B cell (primary cell): ENCODE results near the gene BCL2L1. TPM values are rescaled to one million over a fixed set of nuclear protein-coding genes. Genes with fewer than 3 reads are reported as not detected.

ENCODE experiments used
- ATAC-seq: fragments of 200-7000 bp; cut with Tn5 transposase; one replicate; pipeline ENCODE4 v1.10.0; 2021; ENCODE audit warnings: low read depth, mild to moderate bottlenecking, moderate number of reproducible peaks, moderate library complexity
- CTCF ChIA-PET: fragments of 350-600 bp; sonication (Branson Sonifier 250); formaldehyde crosslinking; loops from one replicate; lab custom pipeline; 2021; ENCODE audit warnings: antibody characterized with exemption, inconsistent platforms; lab: Charles Lee
- POLR2A ChIA-PET: fragments of 350-600 bp; sonication (Branson Sonifier 250); formaldehyde crosslinking; loops from one replicate; lab custom pipeline; 2021; ENCODE audit warnings: antibody characterized with exemption; lab: Charles Lee
- DNase-seq: peaks from one replicate; pipeline ENCODE4 v3.0.0; 2013
- H2AFZ ChIP-seq: 2 replicates; pipeline ENCODE4 v1.6.1; 2012; ENCODE audit warnings: mild to moderate bottlenecking, low read depth, low read length; ENCODE audit not compliant: insufficient read depth, poor library complexity, severe bottlenecking
- H3K27ac ChIP-seq, 2 donors: 1 replicate in 1 of 2; 2 replicates in 1 of 2; pipeline ENCODE4 v1.5.1; 2012 to 2013; ENCODE audit warnings: low read length in 2 of 2, mild to moderate bottlenecking in 2 of 2, moderate library complexity in 1 of 2
- H3K27me3 ChIP-seq, 4 experiments: fragments of 200-600 bp in 1 of 4; sonication (generic) in 1 of 4; replicated peaks in 1 of 4; 1 replicate in 2 of 4; 2 replicates in 2 of 4; pipeline versions ENCODE4 v1.6.1 to v1.7.0; 2013 to 2016; ENCODE audit warnings: low read length in 3 of 4, mild to moderate bottlenecking in 2 of 4, mixed read lengths in 1 of 4, moderate library complexity in 1 of 4; ENCODE audit not compliant: insufficient read depth in 4 of 4, control insufficient read depth in 3 of 4; ENCODE audit errors: control extremely low read depth in 1 of 4
- H3K36me3 ChIP-seq, 2 experiments: replicated peaks in 1 of 2; 1 replicate in 1 of 2; 2 replicates in 1 of 2; pipeline versions ENCODE4 v1.6.1 to v1.7.1; 2013; ENCODE audit warnings: low read length in 1 of 2; ENCODE audit not compliant: insufficient read depth in 2 of 2, control insufficient read depth in 1 of 2; ENCODE audit errors: control extremely low read depth in 1 of 2, extremely low read depth in 1 of 2
- H3K4me1 ChIP-seq, 2 donors: fragments of 200-600 bp in 1 of 2; sonication (generic) in 1 of 2; 1 replicate in 1 of 2; 2 replicates in 1 of 2; pipeline versions ENCODE4 v1.5.1 to v1.6.1; 2013 to 2017; ENCODE audit warnings: low read length in 2 of 2; ENCODE audit not compliant: control insufficient read depth in 2 of 2, insufficient read depth in 2 of 2
- H3K4me2 ChIP-seq: replicated peaks from 2 replicates; pipeline ENCODE3; 2012; ENCODE audit warnings: mild to moderate bottlenecking, low read depth, low read length; ENCODE audit not compliant: poor library complexity, severe bottlenecking
- H3K4me3 ChIP-seq, 5 experiments: fragments of 200-600 bp in 1 of 5; sonication (generic) in 1 of 5; 1 replicate in 3 of 5; 2 replicates in 2 of 5; pipeline versions ENCODE4 v1.5.1 to v1.7.0; 2011 to 2016; ENCODE audit warnings: low read length in 4 of 5, mild to moderate bottlenecking in 4 of 5, low read depth in 2 of 5, control low read depth in 1 of 5, moderate library complexity in 1 of 5; ENCODE audit not compliant: insufficient read depth in 1 of 5; ENCODE audit errors: control extremely low read depth in 1 of 5, extremely low read depth in 1 of 5
- H3K79me2 ChIP-seq: fragments of 200-600 bp; sonication (generic); one replicate; pipeline ENCODE4 v1.6.0; 2016; ENCODE audit warnings: low read length; ENCODE audit not compliant: control insufficient read depth, insufficient read depth
- H3K9ac ChIP-seq: fragments of 200-600 bp; sonication (generic); 2 replicates; pipeline ENCODE4 v1.6.1; 2017; ENCODE audit warnings: mild to moderate bottlenecking, low read length, moderate library complexity
- H3K9me3 ChIP-seq, 3 donors: one replicate each; pipeline versions ENCODE4 v1.6.1 to v1.7.1; 2013; ENCODE audit warnings: low read length in 2 of 3; ENCODE audit not compliant: control insufficient read depth in 2 of 3, insufficient read depth in 1 of 3; ENCODE audit errors: control extremely low read depth in 1 of 3
- H4K20me1 ChIP-seq: 2 replicates; pipeline ENCODE4 v1.6.0; 2012; ENCODE audit warnings: mild to moderate bottlenecking, low read length; ENCODE audit not compliant: insufficient read depth, control insufficient read depth, poor library complexity, severe bottlenecking
- H3K27ac Mint-ChIP-seq: one replicate; pipeline ENCODE4 v1.8.0; 2021; ENCODE audit warnings: mixed read lengths
- H3K27me3 Mint-ChIP-seq: one replicate; pipeline ENCODE4 v1.8.0; 2021; ENCODE audit warnings: mixed read lengths
- H3K4me1 Mint-ChIP-seq: one replicate; pipeline ENCODE4 v1.8.0; 2021; ENCODE audit warnings: mixed read lengths
- H3K4me3 Mint-ChIP-seq: one replicate; pipeline ENCODE4 v1.8.0; 2021; ENCODE audit warnings: mixed read lengths
- H3K9me3 Mint-ChIP-seq: one replicate; pipeline ENCODE4 v1.8.0; 2022; ENCODE audit warnings: mixed read lengths; ENCODE audit not compliant: insufficient read depth
- EZH2 ChIP-seq: IDR thresholded peaks from 2 replicates; pipeline ENCODE4 v1.6.1; 2012; ENCODE audit warnings: borderline replicate concordance, low read depth, mild to moderate bottlenecking, moderate library complexity, low read length; ENCODE audit not compliant: insufficient read depth, poor library complexity, severe bottlenecking
- WGBS: methylation state at CpG from one replicate; pipeline ENCODE4 v1.1.5; 2013; ENCODE audit warnings: missing lambda C conversion rate; ENCODE audit not compliant: insufficient coverage; 5-methylcytosine and 5-hydroxymethylcytosine counted together
- intact Hi-C: fragments of 100-400 bp; cut with micrococcal nuclease; formaldehyde crosslinking; loops from one replicate; pipeline ENCODE4 v1.10.0; 2022
- polyA plus RNA-seq: library from polyadenylated mRNA; depleted of rRNA; stranded (reverse); fragments of >200 nt; gene quantifications from 2 replicates; pipeline ENCODE4 v1.2.3, GENCODE V29; 2012
- total RNA-seq, 2 donors: library from RNA; stranded (reverse); fragments of 120-200 nt in 1 of 2; gene quantifications; 1 replicate in 1 of 2; 2 replicates in 1 of 2; pipeline versions ENCODE4 v1.2.3 to v1.2.4, GENCODE V29; 2013 to 2022
- TF ChIP-seq, protein P1 (sequence below): fragments of 200-600 bp; IDR thresholded peaks from one replicate; pipeline ENCODE4 v1.8.0; 2022; ENCODE audit warnings: antibody characterized with exemption, mild to moderate bottlenecking

The BCL2L1 gene
- total and polyA plus RNA-seq, 2 donors (not counting 1 experiment from before 2014, with no cell fraction given): 10.1 to 33.0 TPM

DNA sequence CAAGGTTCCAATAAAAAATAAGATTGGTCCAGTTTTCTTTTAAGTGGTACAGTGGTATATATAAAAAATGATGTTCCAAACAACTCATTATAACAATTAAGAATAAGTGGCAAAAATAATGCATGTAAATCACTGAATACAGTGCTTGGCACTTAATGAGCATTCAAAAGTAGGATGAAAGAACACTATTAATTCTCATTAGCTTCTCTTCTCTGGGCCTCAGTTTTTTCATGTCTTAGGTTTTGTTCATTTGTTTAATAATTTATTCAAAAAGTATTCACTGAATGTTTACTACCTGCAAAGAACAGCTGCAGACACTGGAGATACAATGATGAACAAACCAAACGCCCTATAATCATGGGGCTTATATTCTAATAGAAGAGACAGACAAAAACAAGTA lies 21.1 kb downstream of the BCL2L1 start:
- Mint-ChIP-seq H3K4me3 (no peak overlapping the region), H3K4me1 (peaks cover 34% of the 10 kb centered on the region)

GRCh38 chr20:31700747-31701146 lies 21.9 kb downstream of the BCL2L1 start:
- no peak for ATAC-seq
- ChIA-PET POLR2A (no interaction called here), CTCF (interaction anchor here (0.7 to 2.6 kb wide), 3 partner anchors 22 to 827 kb away, joined by 4 to 12 read pairs (median 10); partner anchors contain the start of gene BCL2L1)
- no peaks in the 10 kb centered on the region for H3K9me3 Mint-ChIP-seq
- H3K4me1 Mint-ChIP-seq: peaks cover 29% of the 10 kb centered on the region
- Histone ChIP-seq H3K9ac (no peak overlapping the region), H4K20me1 (no peaks in the 10 kb centered on the region), H2AFZ (no peak overlapping the region), H3K4me3 (no peak overlapping the region), H3K79me2 (peaks cover 42% of the 10 kb centered on the region), H3K27ac (no peak overlapping the region), H3K4me1 (peaks cover 10 to 13% of the 10 kb centered on the region in 2 donors), H3K27me3 (no peaks in the 10 kb centered on the region), H3K4me2 (no peak overlapping the region), H3K9me3 (no peaks in the 10 kb centered on the region), H3K36me3 (peaks cover 9 to 15% of the 10 kb centered on the region in 2 experiments)
- 91% methylated on average over 1 of the region's 5 CpGs for WGBS
- no peak overlapping the region for H3K4me3 Mint-ChIP-seq
- no peak for DNase-seq
- intact Hi-C loops: no loop called here
- no peak overlapping the region for H3K27ac Mint-ChIP-seq
- H3K27me3 Mint-ChIP-seq: no peaks in the 10 kb centered on the region
- TF ChIP-seq, protein P1, sequence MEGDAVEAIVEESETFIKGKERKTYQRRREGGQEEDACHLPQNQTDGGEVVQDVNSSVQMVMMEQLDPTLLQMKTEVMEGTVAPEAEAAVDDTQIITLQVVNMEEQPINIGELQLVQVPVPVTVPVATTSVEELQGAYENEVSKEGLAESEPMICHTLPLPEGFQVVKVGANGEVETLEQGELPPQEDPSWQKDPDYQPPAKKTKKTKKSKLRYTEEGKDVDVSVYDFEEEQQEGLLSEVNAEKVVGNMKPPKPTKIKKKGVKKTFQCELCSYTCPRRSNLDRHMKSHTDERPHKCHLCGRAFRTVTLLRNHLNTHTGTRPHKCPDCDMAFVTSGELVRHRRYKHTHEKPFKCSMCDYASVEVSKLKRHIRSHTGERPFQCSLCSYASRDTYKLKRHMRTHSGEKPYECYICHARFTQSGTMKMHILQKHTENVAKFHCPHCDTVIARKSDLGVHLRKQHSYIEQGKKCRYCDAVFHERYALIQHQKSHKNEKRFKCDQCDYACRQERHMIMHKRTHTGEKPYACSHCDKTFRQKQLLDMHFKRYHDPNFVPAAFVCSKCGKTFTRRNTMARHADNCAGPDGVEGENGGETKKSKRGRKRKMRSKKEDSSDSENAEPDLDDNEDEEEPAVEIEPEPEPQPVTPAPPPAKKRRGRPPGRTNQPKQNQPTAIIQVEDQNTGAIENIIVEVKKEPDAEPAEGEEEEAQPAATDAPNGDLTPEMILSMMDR: no peak
- TF ChIP-seq EZH2: no peak

More for the DNA sequence above, 21.1 kb downstream of the BCL2L1 start:
- CTCF ChIA-PET: interaction anchor here (0.6 to 1.5 kb wide), 2 partner anchors 23 to 80 kb away, joined by 3 to 6 read pairs; no protein-coding TSS in a partner anchor
- Histone ChIP-seq H3K4me2 (no peak overlapping the region), H3K9me3 (no peaks in the 10 kb centered on the region), H4K20me1 (no peaks in the 10 kb centered on the region), H2AFZ (no peak overlapping the region), H3K79me2 (peaks cover 48% of the 10 kb centered on the region), H3K9ac (no peak overlapping the region), H3K27me3 (no peaks in the 10 kb centered on the region), H3K4me1 (peaks cover 10 to 19% of the 10 kb centered on the region in 2 donors), H3K27ac (no peak overlapping the region), H3K36me3 (peaks cover 3 to 20% of the 10 kb centered on the region in 2 experiments), H3K4me3 (no peak overlapping the region)
- POLR2A ChIA-PET: no interaction called here
- no peak for TF ChIP-seq EZH2
- TF ChIP-seq, protein P1: no peak
- ATAC-seq (no peak), DNase-seq (no peak)
- intact Hi-C loops: no loop called here
- H3K27me3 Mint-ChIP-seq: no peaks in the 10 kb centered on the region
- no CpG with 5 or more reads among the region's 1 CpG for WGBS
- H3K27ac Mint-ChIP-seq: no peak overlapping the region
- H3K9me3 Mint-ChIP-seq: no peaks in the 10 kb centered on the region
